ENCODE measurements around the gene TBC1D20.

GRCh38 chr20:497979-498378 lies 35.6 kb upstream of the TBC1D20 start:
- TF ChIP-seq, protein P1, sequence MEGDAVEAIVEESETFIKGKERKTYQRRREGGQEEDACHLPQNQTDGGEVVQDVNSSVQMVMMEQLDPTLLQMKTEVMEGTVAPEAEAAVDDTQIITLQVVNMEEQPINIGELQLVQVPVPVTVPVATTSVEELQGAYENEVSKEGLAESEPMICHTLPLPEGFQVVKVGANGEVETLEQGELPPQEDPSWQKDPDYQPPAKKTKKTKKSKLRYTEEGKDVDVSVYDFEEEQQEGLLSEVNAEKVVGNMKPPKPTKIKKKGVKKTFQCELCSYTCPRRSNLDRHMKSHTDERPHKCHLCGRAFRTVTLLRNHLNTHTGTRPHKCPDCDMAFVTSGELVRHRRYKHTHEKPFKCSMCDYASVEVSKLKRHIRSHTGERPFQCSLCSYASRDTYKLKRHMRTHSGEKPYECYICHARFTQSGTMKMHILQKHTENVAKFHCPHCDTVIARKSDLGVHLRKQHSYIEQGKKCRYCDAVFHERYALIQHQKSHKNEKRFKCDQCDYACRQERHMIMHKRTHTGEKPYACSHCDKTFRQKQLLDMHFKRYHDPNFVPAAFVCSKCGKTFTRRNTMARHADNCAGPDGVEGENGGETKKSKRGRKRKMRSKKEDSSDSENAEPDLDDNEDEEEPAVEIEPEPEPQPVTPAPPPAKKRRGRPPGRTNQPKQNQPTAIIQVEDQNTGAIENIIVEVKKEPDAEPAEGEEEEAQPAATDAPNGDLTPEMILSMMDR (conservative IDR thresholded peaks at IDR 0.05; ENCODE audit: low read depth, low read length) = no peak
- no peak for TF ChIP-seq SMC3 (IDR thresholded peaks at IDR 0.05; ENCODE audit: low read depth, low read length)
- no peak for TF ChIP-seq POLR2A (IDR thresholded peaks at IDR 0.05; ENCODE audit: low read depth, low read length)
- TF ChIP-seq CHD1 (IDR thresholded peaks at IDR 0.05; ENCODE audit: low read depth, low read length) = no peak
- no peak for TF ChIP-seq RCOR1 (IDR thresholded peaks at IDR 0.05; ENCODE audit: insufficient replicate concordance, low read length)
- no peak for TF ChIP-seq FOS (IDR thresholded peaks at IDR 0.05; ENCODE audit: low read depth, low read length)

All from IMR-90 (cell line).